Activated CD8-positive, alpha-beta T cell treated with anti-CD3 and anti-CD28 coated beads, Interleukin-2, amount 10 ng/mL, durations not matched to agents 7 days and 5 days (primary cell): Measurements from ENCODE around the gene CBR3. TPM values are rescaled to one million over a fixed set of nuclear protein-coding genes. Genes with fewer than 3 reads are reported as not detected.

Experiments
- ATAC-seq: fragments of 150-1000 bp; cut with Tn5 transposase; one replicate; pipeline ENCODE4 v1.10.0; 2021; ENCODE audit warnings: moderate library complexity
- CTCF ChIA-PET: fragments of 350-600 bp; sonication (Branson Sonifier 250); formaldehyde crosslinking; loops from one replicate; lab custom pipeline; 2021; ENCODE audit warnings: antibody characterized with exemption; lab: Charles Lee
- POLR2A ChIA-PET: fragments of 350-600 bp; sonication (Branson Sonifier 250); formaldehyde crosslinking; loops from one replicate; lab custom pipeline; 2021; ENCODE audit warnings: antibody characterized with exemption; lab: Charles Lee
- DNase-seq: peaks from one replicate; pipeline ENCODE4 v3.0.0-alpha.2; 2020
- H3K27ac Mint-ChIP-seq: one replicate; pipeline ENCODE4 v1.8.0; 2021; ENCODE audit warnings: mild to moderate bottlenecking, mixed read lengths
- H3K27me3 Mint-ChIP-seq: one replicate; pipeline ENCODE4 v1.8.0; 2021; ENCODE audit warnings: low read depth, mixed read lengths
- H3K36me3 Mint-ChIP-seq: one replicate; pipeline ENCODE4 v1.8.0; 2021; ENCODE audit warnings: low read depth, mixed read lengths
- H3K4me1 Mint-ChIP-seq: one replicate; pipeline ENCODE4 v1.8.0; 2021; ENCODE audit warnings: low read depth, mixed read lengths
- H3K4me3 Mint-ChIP-seq: one replicate; pipeline ENCODE4 v1.8.0; 2021; ENCODE audit warnings: mild to moderate bottlenecking, mixed read lengths
- H3K9me3 Mint-ChIP-seq: one replicate; pipeline ENCODE4 v1.8.0; 2022; ENCODE audit warnings: mixed read lengths; ENCODE audit not compliant: insufficient read depth
- total RNA-seq, 2 experiments: library from RNA; stranded (reverse); gene quantifications; one replicate each; pipeline ENCODE4 v1.2.3, GENCODE V29; 2021

Gene CBR3
- total RNA-seq, 2 experiments from 2014 or later = 29.6 to 32.3 TPM

GRCh38 chr21:36100971-36101641, 33.8 kb upstream of the CBR3 start:
- CTCF ChIA-PET = interaction anchor here (1.0 to 1.2 kb wide), 4 partner anchors 10 to 24 kb away, joined by 3 to 6 read pairs (median 4); no protein-coding TSS in a partner anchor
- Mint-ChIP-seq H3K27ac (no peak overlapping the region), H3K27me3 (peaks cover 28% of the 10 kb centered on the region), H3K36me3 (no peaks in the 10 kb centered on the region), H3K4me1 (peaks cover 2% of the 10 kb centered on the region), H3K4me3 (no peak overlapping the region), H3K9me3 (no peaks in the 10 kb centered on the region)
- no peak for DNase-seq
- ATAC-seq = no peak
- POLR2A ChIA-PET = no interaction called here

GRCh38 chr21:36103434-36103833, 31.4 kb upstream of the CBR3 start:
- ChIA-PET POLR2A (no interaction called here), CTCF (interaction anchor here (0.9 to 2.1 kb wide), 4 partner anchors 9 to 75 kb away, joined by 3 to 11 read pairs (median 4); partner anchors contain the start of gene SETD4)
- Mint-ChIP-seq H3K36me3 (no peaks in the 10 kb centered on the region), H3K27ac (no peak overlapping the region), H3K4me1 (peaks cover 2% of the 10 kb centered on the region), H3K27me3 (peaks cover 38% of the 10 kb centered on the region), H3K4me3 (no peak overlapping the region), H3K9me3 (no peaks in the 10 kb centered on the region)
- no peak for ATAC-seq
- DNase-seq = no peak

GRCh38 chr21:36104317-36105300, 30.3 kb upstream of the CBR3 start:
- no peaks in the 10 kb centered on the region for H3K36me3 Mint-ChIP-seq
- H3K4me3 Mint-ChIP-seq = no peak overlapping the region
- DNase-seq = peak; percentile 64
- no peak overlapping the region for H3K27ac Mint-ChIP-seq
- no peak for ATAC-seq
- peaks cover 2% of the 10 kb centered on the region for H3K4me1 Mint-ChIP-seq
- CTCF ChIA-PET = interaction anchor here (0.6 to 2.1 kb wide), 7 partner anchors 8 to 264 kb away, joined by 3 to 11 read pairs (median 3); no protein-coding TSS in a partner anchor
- H3K27me3 Mint-ChIP-seq = peaks cover 38% of the 10 kb centered on the region
- H3K9me3 Mint-ChIP-seq = no peaks in the 10 kb centered on the region
- POLR2A ChIA-PET = no interaction called here

DNA sequence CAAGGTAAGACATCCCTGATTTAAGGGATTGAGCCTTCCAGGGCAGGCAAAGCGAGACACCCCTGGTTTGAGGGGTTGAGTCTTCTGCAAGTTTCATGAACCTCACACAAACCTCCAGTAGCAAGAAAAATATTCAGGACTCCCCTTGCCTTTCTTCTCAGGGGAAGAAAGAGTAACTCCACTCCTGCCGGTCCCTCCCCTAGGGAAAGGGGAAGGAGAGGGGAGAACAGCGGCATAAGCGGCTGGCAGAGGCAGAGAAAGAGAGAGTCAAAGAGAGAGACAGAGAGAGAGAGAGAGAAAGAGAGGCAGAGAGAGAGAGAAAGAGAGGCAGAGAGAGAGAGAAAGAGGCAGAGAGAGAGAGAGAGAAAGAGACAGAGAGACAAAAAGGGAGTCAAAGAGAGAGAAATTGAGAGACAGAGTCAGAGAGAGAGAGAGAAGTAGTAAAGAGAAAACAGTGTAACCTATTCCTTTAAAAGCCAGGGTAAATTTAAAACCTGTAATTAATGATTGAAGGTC, 29.5 kb upstream of the CBR3 start:
- Mint-ChIP-seq H3K27ac (no peak overlapping the region), H3K4me3 (no peak overlapping the region)
- POLR2A ChIA-PET = no interaction called here

DNA sequence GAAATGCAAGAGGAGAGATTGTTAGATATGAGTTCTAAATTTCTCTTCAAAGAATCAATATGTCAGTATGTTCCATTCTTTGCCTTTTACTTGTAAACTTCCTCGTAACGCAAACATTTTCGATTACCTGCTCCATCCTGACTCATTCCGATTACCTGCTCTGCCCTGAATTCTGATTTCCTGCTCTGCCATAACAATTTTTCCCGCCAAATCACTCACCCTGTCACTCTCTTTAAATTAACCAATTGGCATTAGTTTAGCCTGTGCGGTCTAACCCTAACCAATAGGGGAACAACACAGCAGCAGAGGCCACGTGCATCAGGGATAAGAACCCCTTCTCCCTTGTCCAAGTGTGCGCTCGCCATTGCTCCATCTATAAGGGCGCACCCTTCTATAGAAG, 25.0 kb upstream of the CBR3 start:
- ATAC-seq (no peak), DNase-seq (no peak)
- H3K9me3 Mint-ChIP-seq = no peaks in the 10 kb centered on the region
- H3K4me1 Mint-ChIP-seq = peaks cover 27% of the 10 kb centered on the region
- POLR2A ChIA-PET = no interaction called here
- no peak overlapping the region for H3K4me3 Mint-ChIP-seq
- CTCF ChIA-PET = no interaction called here
- no peaks in the 10 kb centered on the region for H3K36me3 Mint-ChIP-seq
- H3K27ac Mint-ChIP-seq = no peak overlapping the region
- H3K27me3 Mint-ChIP-seq = peaks cover 31% of the 10 kb centered on the region

More for the DNA sequence above, 29.5 kb upstream of the CBR3 start:
- Mint-ChIP-seq H3K36me3 (no peaks in the 10 kb centered on the region), H3K4me1 (peaks cover 2% of the 10 kb centered on the region), H3K9me3 (no peaks in the 10 kb centered on the region), H3K27me3 (peaks cover 42% of the 10 kb centered on the region)
- ATAC-seq = no peak
- CTCF ChIA-PET = interaction anchor here (0.6 to 1.5 kb wide), 5 partner anchors 21 to 265 kb away, joined by 3 read pairs; no protein-coding TSS in a partner anchor
- DNase-seq = no peak

GRCh38 chr21:36111238-36111637, 23.6 kb upstream of the CBR3 start:
- no peak for DNase-seq
- H3K36me3 Mint-ChIP-seq = no peaks in the 10 kb centered on the region
- ATAC-seq = no peak
- H3K9me3 Mint-ChIP-seq = no peaks in the 10 kb centered on the region
- no peak overlapping the region for H3K4me3 Mint-ChIP-seq
- peaks cover 36% of the 10 kb centered on the region for H3K4me1 Mint-ChIP-seq
- peaks cover 17% of the 10 kb centered on the region for H3K27me3 Mint-ChIP-seq
- ChIA-PET POLR2A (no interaction called here), CTCF (interaction anchor here (0.6 to 3.6 kb wide), 4 partner anchors 15 to 83 kb away, joined by 3 to 23 read pairs (median 14); no protein-coding TSS in a partner anchor)
- H3K27ac Mint-ChIP-seq = no peak overlapping the region

- ATAC-seq (peak; percentile 85), DNase-seq (peak; percentile 70)
- H3K27ac Mint-ChIP-seq = peak overlapping the region; percentile 91
- POLR2A ChIA-PET = interaction anchor here (0.6 to 1.9 kb wide), 5 partner anchors 16 to 206 kb away, joined by 3 to 15 read pairs (median 8); partner anchors contain the start of genes CBR1, CBR3, MORC3 and SETD4
- peak overlapping the region; percentile 70 for H3K4me3 Mint-ChIP-seq
- H3K27me3 Mint-ChIP-seq = peaks cover 5% of the 10 kb centered on the region
- CTCF ChIA-PET = interaction anchor here (0.6 to 3.6 kb wide), 22 partner anchors 10 to 1255 kb away, joined by 3 to 38 read pairs (median 4); partner anchors contain the start of genes CBR1 and SETD4
- H3K9me3 Mint-ChIP-seq = no peaks in the 10 kb centered on the region
- no peaks in the 10 kb centered on the region for H3K36me3 Mint-ChIP-seq
- peaks cover 42% of the 10 kb centered on the region for H3K4me1 Mint-ChIP-seq
These were observed 21.0 kb upstream of the CBR3 start for GRCh38 chr21:36113647-36114428.

- POLR2A ChIA-PET = interaction anchor here (1.0 kb wide), 1 partner anchor 20 kb away, joined by 4 read pairs; the partner anchor contains the start of gene CBR3
- peak; percentile 57 for DNase-seq
- peaks cover 2% of the 10 kb centered on the region for H3K27me3 Mint-ChIP-seq
- H3K9me3 Mint-ChIP-seq = no peaks in the 10 kb centered on the region
- ATAC-seq = no peak
- peak overlapping the region; percentile 30 for H3K27ac Mint-ChIP-seq
- H3K4me3 Mint-ChIP-seq = no peak overlapping the region
- H3K4me1 Mint-ChIP-seq = peaks cover 42% of the 10 kb centered on the region
- H3K36me3 Mint-ChIP-seq = no peaks in the 10 kb centered on the region
- CTCF ChIA-PET = interaction anchor here (1.0 to 1.2 kb wide), 5 partner anchors 10 to 87 kb away, joined by 3 to 4 read pairs (median 3); no protein-coding TSS in a partner anchor
These were observed 19.6 kb upstream of the CBR3 start for GRCh38 chr21:36115138-36115730.

DNA sequence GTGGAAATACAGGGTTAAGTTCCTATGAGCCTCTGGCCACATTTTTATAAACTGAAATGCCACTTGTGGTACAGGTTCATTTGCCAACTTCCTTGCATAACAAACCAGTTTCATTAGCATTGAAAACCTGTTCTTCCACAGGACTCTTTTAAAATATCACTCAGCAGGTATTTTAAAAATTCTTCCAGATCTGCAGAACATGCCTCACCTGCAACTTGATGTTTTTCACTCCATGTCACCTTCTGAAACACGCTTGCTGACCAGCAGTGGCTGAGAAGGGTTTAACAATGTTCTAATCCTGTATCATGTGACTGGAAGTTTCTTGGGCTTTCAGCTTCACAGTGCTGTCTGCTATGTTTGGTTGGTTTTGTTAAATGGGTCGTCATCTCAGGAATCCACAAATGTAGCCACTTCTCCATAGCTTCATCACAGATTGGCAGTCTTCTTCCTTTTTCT, 17.6 kb upstream of the CBR3 start:
- H3K4me1 Mint-ChIP-seq = peaks cover 40% of the 10 kb centered on the region
- H3K27me3 Mint-ChIP-seq = no peaks in the 10 kb centered on the region
- ChIA-PET CTCF (interaction anchor here (1.0 to 1.8 kb wide), 3 partner anchors 8 to 19 kb away, joined by 3 to 5 read pairs (median 5); no protein-coding TSS in a partner anchor), POLR2A (no interaction called here)
- DNase-seq (no peak), ATAC-seq (no peak)
- H3K27ac Mint-ChIP-seq = no peak overlapping the region
- no peak overlapping the region for H3K4me3 Mint-ChIP-seq
- H3K36me3 Mint-ChIP-seq = no peaks in the 10 kb centered on the region
- no peaks in the 10 kb centered on the region for H3K9me3 Mint-ChIP-seq

- Mint-ChIP-seq H3K4me3 (no peak overlapping the region), H3K4me1 (peaks cover 12% of the 10 kb centered on the region), H3K27me3 (no peaks in the 10 kb centered on the region), H3K36me3 (no peaks in the 10 kb centered on the region), H3K9me3 (no peaks in the 10 kb centered on the region), H3K27ac (no peak overlapping the region)
- ATAC-seq (no peak), DNase-seq (no peak)
- ChIA-PET CTCF (interaction anchor here (0.7 kb wide), 1 partner anchor 8 kb away, joined by 3 read pairs; no protein-coding TSS in a partner anchor), POLR2A (no interaction called here)
These were observed 14.5 kb upstream of the CBR3 start for GRCh38 chr21:36120304-36120888.
